Lung (tissue), 12 donors: ENCODE data around the gene FGD5. TPM values are rescaled to one million over a fixed set of nuclear protein-coding genes. Genes with fewer than 3 reads are reported as not detected.

ENCODE experiments used
- ATAC-seq: fragments of 200-7000 bp; cut with Tn5 transposase; one replicate; pipeline ENCODE4 v1.9.1; 2020; ENCODE audit warnings: moderate number of reproducible peaks; ENCODE audit not compliant: insufficient read depth, low FRiP score
- DNase-seq, 3 donors: peaks; one replicate each; pipeline ENCODE4 v3.0.0-alpha.2; 2013 to 2017
- H3K27ac ChIP-seq, 2 donors: one replicate each; pipeline ENCODE4 v1.5.1; 2013; ENCODE audit warnings: mild to moderate bottlenecking in 2 of 2, moderate library complexity in 2 of 2, control low read depth in 1 of 2, inconsistent platforms in 1 of 2, low read depth in 1 of 2, low read length in 1 of 2
- H3K27me3 ChIP-seq, 3 donors: one replicate each; pipeline ENCODE4 v1.5.1; 2013; ENCODE audit warnings: low read length in 2 of 3; ENCODE audit not compliant: control insufficient read depth in 3 of 3, insufficient read depth in 3 of 3
- H3K36me3 ChIP-seq, 4 donors: one replicate each; pipeline ENCODE4 v1.5.1; 2013; ENCODE audit warnings: low read length in 4 of 4, mild to moderate bottlenecking in 1 of 4, moderate library complexity in 1 of 4; ENCODE audit not compliant: control insufficient read depth in 4 of 4, insufficient read depth in 4 of 4
- H3K4me1 ChIP-seq, 5 donors: one replicate each; pipeline ENCODE4 v1.5.1; 2013; ENCODE audit warnings: low read length in 5 of 5, mild to moderate bottlenecking in 2 of 5, moderate library complexity in 1 of 5; ENCODE audit not compliant: control insufficient read depth in 5 of 5, insufficient read depth in 5 of 5
- H3K4me3 ChIP-seq: one replicate; pipeline ENCODE4 v1.5.1; 2013; ENCODE audit warnings: mild to moderate bottlenecking, control low read depth, moderate library complexity
- H3K9ac ChIP-seq, 2 donors: one replicate each; pipeline ENCODE4 v1.5.1; 2013; ENCODE audit warnings: low read length in 2 of 2, control low read depth in 1 of 2; ENCODE audit not compliant: insufficient read depth in 1 of 2
- H3K9me3 ChIP-seq, 4 donors: one replicate each; pipeline ENCODE4 v1.5.1; 2013; ENCODE audit warnings: low read length in 3 of 4, mild to moderate bottlenecking in 1 of 4, moderate library complexity in 1 of 4; ENCODE audit not compliant: control insufficient read depth in 4 of 4, insufficient read depth in 3 of 4
- WGBS, 2 donors: extraction: QIAGEN DNeasy Blood & Tissue Kit; methylation state at CpG; one replicate each; pipeline ENCODE4 v1.1.7; 2013; 5-methylcytosine and 5-hydroxymethylcytosine counted together
- polyA plus RNA-seq, 2 donors: library from polyadenylated mRNA; stranded (reverse); fragments of 200-250 nt; gene quantifications; one replicate each; pipeline ENCODE4 v1.2.1, GENCODE V29; 2013
- total RNA-seq, 2 donors: library from RNA; depleted of rRNA in 1 of 2; stranded (reverse); fragments of >200 nt in 1 of 2; gene quantifications; one replicate each; pipeline ENCODE4 v1.2.1, GENCODE V29; 2014 to 2021
- TF ChIP-seq, protein P1 (sequence below): IDR thresholded peaks from 2 replicates; pipeline ENCODE4 v1.5.1; 2012; ENCODE audit warnings: mild to moderate bottlenecking; ENCODE audit errors: control extremely low read depth, extremely low read depth
- donor health status: control.
- donor health status: control.
- donor health status: Bipolar disorder and iron deficiency.
- donor health status: healthy.
- donor health status: DM: yes; HTN: yes; CAD: no.

Gene FGD5
- total and polyA plus RNA-seq, 4 donors, result 14.6 to 58.5 (median 32.2) TPM

DNA sequence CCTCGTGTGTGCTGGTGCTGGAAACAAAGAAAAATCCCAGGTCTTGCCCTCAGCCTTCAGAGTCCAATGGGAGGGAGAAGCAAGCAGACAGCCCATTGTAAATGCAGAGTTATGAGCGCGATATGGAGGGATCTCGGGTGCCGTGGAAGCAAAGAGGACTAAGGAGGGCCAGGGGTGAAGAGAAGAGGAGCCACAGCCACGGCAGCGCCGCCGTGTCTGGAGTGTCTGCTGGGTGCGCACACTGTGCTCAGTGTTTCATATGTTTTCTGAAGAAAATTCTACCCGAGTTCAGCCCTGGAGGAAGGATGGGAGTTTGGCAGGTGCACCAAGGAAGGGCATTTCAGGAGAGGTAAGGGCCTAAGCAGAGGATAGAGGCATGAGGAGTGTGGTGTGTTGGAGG lies 92.9 kb downstream of the FGD5 start:
- DNase-seq, result no peak
- TF ChIP-seq, protein P1, sequence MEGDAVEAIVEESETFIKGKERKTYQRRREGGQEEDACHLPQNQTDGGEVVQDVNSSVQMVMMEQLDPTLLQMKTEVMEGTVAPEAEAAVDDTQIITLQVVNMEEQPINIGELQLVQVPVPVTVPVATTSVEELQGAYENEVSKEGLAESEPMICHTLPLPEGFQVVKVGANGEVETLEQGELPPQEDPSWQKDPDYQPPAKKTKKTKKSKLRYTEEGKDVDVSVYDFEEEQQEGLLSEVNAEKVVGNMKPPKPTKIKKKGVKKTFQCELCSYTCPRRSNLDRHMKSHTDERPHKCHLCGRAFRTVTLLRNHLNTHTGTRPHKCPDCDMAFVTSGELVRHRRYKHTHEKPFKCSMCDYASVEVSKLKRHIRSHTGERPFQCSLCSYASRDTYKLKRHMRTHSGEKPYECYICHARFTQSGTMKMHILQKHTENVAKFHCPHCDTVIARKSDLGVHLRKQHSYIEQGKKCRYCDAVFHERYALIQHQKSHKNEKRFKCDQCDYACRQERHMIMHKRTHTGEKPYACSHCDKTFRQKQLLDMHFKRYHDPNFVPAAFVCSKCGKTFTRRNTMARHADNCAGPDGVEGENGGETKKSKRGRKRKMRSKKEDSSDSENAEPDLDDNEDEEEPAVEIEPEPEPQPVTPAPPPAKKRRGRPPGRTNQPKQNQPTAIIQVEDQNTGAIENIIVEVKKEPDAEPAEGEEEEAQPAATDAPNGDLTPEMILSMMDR, result no peak
- Histone ChIP-seq H3K9ac (no peak overlapping the region), H3K9me3 (no peaks in the 10 kb centered on the region), H3K36me3 (peaks cover 0 to 8% (median 3%) of the 10 kb centered on the region in 4 donors), H3K4me3 (no peak overlapping the region), H3K27me3 (no peaks in the 10 kb centered on the region), H3K27ac (no peak overlapping the region), H3K4me1 (peaks cover 0 to 4% (median 0%) of the 10 kb centered on the region in 5 donors)
- ATAC-seq, result no peak
- 92 to 93% methylated on average over 11 of the region's 11 CpGs for WGBS, 2 donors

DNA sequence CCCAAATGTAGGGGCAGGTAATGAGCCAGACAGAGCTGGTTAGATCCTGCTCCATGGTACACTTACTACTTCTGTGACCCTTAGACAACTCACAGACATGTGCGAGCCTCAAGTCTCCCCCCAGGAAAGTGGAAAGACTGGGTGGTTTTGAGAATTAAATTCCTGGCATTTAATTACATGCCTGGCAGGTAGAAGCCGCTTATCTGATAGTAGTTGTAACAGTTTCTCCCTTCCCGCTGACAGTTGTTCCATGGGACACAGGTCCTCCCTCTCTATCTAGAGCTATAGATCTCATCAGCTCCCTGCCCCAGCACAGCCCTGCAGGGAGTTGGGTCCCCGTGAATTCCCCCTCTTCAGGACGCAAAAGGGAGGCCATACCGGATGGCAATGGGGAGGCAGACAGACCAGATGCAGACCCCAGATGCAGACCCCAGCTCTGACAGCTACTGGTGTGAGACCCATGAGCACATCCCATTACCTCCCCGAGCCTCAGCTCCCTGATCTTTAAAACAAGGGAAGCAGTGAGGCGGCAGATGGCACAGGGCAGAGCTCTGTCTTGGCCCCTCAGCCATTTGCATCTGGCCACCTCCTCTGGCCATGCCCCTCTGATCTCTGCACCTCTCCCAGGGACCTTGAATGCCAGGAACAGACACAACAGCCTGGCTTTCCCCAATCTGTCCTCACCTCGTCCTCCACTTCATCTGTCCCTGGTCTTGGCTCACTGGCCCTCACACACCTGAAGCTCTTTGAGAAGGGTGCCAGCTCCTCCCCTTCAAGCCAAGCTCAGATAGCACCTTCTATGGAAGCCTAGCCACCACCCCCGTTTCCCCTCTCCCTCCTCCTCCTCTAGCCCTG lies 94.5 kb downstream of the FGD5 start:
- Histone ChIP-seq H3K27ac (no peak overlapping the region), H3K27me3 (no peaks in the 10 kb centered on the region), H3K9me3 (no peaks in the 10 kb centered on the region), H3K36me3 (peaks cover 0 to 8% (median 4%) of the 10 kb centered on the region in 4 donors), H3K4me3 (no peak overlapping the region), H3K4me1 (peaks cover 0 to 4% (median 0%) of the 10 kb centered on the region in 5 donors), H3K9ac (no peak overlapping the region)
- DNase-seq (no peak), ATAC-seq (no peak)
- TF ChIP-seq, protein P1, result no peak
- 79 to 91% methylated on average over 10 of the region's 10 CpGs for WGBS, 2 donors

DNA sequence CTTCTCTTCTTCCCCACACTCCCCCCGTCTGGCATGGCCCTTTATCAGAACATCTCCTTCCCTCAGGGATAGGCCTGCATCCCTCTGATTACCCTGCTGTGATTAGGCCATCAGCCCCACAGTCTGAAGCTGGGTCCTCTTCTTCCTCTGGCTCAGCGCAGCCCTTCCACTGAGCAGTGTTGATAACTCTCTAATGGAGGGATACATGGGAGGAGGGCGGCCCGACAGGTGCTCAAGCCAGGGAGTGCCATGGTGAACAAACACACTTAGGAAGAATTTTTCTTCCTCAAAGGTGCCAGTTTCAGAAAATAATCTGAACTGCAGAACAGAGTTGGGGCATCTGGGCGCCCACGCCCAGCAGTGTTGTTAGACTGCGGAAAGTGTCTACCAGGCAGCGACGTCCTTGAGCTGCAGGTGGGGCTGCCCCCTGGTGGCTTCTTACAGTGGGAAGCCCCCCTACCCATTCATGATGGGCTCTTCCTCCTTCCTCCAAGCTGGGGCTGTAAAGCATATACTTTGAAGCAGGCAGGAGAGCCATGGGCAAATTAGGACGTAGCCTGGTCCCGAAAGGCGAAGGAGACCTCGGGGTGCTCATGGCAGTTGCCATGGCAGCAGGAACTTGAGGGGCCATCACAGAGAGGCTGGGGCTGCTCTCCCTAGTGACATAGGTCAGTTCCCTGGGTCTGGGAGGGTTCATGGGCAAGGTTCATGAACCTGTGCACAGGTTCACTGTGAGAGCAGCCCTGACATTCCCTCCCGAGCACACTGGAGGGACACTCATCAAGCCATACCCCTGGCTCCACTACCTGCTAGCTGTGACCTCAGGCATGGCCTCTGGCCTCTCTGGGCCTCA lies 95.4 kb downstream of the FGD5 start:
- no peak for DNase-seq

More for the DNA sequence above, 95.4 kb downstream of the FGD5 start:
- TF ChIP-seq, protein P1, result no peak
- H3K27ac ChIP-seq, result no peak overlapping the region
- H3K4me1 ChIP-seq, result peaks cover 0 to 4% (median 0%) of the 10 kb centered on the region in 5 donors
- peaks cover 0 to 8% (median 4%) of the 10 kb centered on the region in 4 donors for H3K36me3 ChIP-seq
- no peaks in the 10 kb centered on the region for H3K27me3 ChIP-seq
- no peak for ATAC-seq
- 79 to 86% methylated on average over 14 of the region's 14 CpGs for WGBS, 2 donors
- H3K4me3 ChIP-seq, result no peak overlapping the region
- H3K9me3 ChIP-seq, result no peaks in the 10 kb centered on the region
- no peak overlapping the region for H3K9ac ChIP-seq
